Kidney epithelial cell (primary cell): Measurements from ENCODE around the gene NECTIN1. TPM values are rescaled to one million over a fixed set of nuclear protein-coding genes. Genes with fewer than 3 reads are reported as not detected.

Source experiments
- DNase-seq: peaks from one replicate; pipeline ENCODE4 v3.0.0-alpha.2; 2010; ENCODE audit warnings: low read depth
- H3K27me3 ChIP-seq: 2 replicates; pipeline ENCODE4 v1.6.0; 2011; ENCODE audit warnings: low read length; ENCODE audit not compliant: control insufficient read depth, insufficient read depth
- H3K36me3 ChIP-seq: 2 replicates; pipeline ENCODE4 v1.5.1; 2011; ENCODE audit warnings: low read length; ENCODE audit not compliant: control insufficient read depth, insufficient read depth
- H3K4me3 ChIP-seq: 2 replicates; pipeline ENCODE4 v1.5.1; 2011; ENCODE audit warnings: low read depth, mild to moderate bottlenecking, control low read depth, low read length
- CTCF ChIP-seq: IDR thresholded peaks from 2 replicates; pipeline ENCODE4 v1.5.1; 2011; ENCODE audit warnings: mild to moderate bottlenecking, moderate library complexity, low read length, control low read depth, inconsistent platforms; ENCODE audit not compliant: insufficient read depth, poor library complexity, severe bottlenecking
- total RNA-seq: library from RNA; depleted of rRNA; stranded (reverse); fragments of >200 nt; gene quantifications from 2 replicates; pipeline ENCODE4 v1.2.3, GENCODE V29; 2015

Gene NECTIN1
- total RNA-seq, 1 donor from 2014 or later: 15.0 TPM

DNA sequence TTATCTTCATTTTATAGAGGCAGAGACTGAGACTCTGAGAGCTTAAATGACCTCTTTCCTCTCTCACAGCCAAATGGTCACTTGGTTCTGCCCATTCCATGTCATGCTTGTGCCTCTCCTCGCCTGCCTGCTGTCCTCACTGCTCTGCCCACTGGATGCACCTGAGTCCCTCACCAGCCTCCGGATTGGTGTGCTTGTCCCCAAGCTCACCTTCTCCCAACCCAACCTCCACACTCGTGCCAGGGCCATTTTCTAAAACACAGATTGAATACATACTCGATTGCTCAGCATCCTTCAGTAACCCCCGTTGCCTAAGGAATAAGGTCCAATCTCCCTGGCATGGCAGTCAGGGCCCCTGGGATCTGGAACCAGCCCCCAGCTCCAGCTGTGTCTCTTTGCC lies 28.4 kb upstream of the NECTIN1 start:
- no peak for DNase-seq
- no peak for TF ChIP-seq CTCF
- Histone ChIP-seq H3K4me3 (no peak overlapping the region), H3K27me3 (peaks cover 21% of the 10 kb centered on the region), H3K36me3 (no peaks in the 10 kb centered on the region)

- Histone ChIP-seq H3K4me3 (no peak overlapping the region), H3K27me3 (peaks cover 23% of the 10 kb centered on the region), H3K36me3 (no peaks in the 10 kb centered on the region)
- DNase-seq: no peak
- no peak for TF ChIP-seq CTCF
Measured at GRCh38 chr11:119756169-119756865, 27.3 kb upstream of the NECTIN1 start.

DNA sequence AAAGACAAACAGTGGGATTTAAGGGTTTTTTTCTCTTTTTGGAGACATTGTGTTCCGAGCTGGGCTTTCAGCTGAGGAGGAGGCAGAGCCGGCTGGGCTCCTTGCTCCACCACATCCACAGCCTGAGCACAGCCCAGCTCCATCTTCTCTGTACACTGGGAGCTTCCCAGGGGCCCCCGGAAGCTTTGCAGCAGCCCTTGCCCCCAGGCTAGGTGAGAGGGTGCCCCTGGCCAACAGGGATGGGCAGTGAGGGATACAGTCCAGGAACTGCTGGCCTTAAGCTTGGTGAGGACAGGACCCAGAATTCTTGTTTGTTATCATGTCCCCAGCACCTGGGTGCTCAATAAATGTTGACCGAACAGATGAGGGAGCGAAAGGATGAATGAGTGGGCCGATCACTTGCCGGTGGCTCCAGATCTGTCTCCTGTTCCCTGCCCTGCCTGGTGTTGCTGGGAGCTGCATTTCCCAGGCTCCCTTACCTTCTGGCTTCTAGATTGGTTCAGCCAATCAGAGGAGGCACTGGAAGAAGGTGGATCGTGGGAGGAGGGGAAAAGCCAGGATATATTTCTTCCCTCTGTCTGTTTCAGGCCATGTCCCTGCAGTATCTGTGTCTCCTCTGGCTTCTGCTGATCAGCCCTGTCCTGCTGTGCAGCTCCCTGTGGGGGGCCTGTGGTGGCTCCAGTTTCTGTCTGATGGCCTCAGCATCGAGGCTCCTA lies 26.5 kb upstream of the NECTIN1 start:
- Histone ChIP-seq H3K36me3 (no peaks in the 10 kb centered on the region), H3K4me3 (no peak overlapping the region), H3K27me3 (peaks cover 25% of the 10 kb centered on the region)
- TF ChIP-seq CTCF: no peak
- no peak for DNase-seq

- Histone ChIP-seq H3K27me3 (peaks cover 28% of the 10 kb centered on the region), H3K36me3 (no peaks in the 10 kb centered on the region), H3K4me3 (no peak overlapping the region)
- DNase-seq: no peak
- no peak for TF ChIP-seq CTCF
Measured at GRCh38 chr11:119754656-119755355, 25.8 kb upstream of the NECTIN1 start.

GRCh38 chr11:119754199-119754598 lies 25.2 kb upstream of the NECTIN1 start:
- Histone ChIP-seq H3K4me3 (no peak overlapping the region), H3K36me3 (no peaks in the 10 kb centered on the region), H3K27me3 (peaks cover 28% of the 10 kb centered on the region)
- DNase-seq: no peak
- TF ChIP-seq CTCF: no peak
